HG03558 (cell line): ENCODE data around the gene SMKR1.
"Not testable (repeated sequence)": the region's sequence is repeated elsewhere in the genome, so short reads cannot be mapped to it uniquely, and the experiment has no call there.

Experiments used
- ATAC-seq: cut with Tn5 transposase; IDR thresholded peaks from one replicate; pipeline ENCODE4 v1.9.1; 2021; ENCODE audit warnings: moderate number of reproducible peaks; ENCODE audit not compliant: unreplicated experiment; ENCODE audit errors: extremely low read depth

The SMKR1 gene

GRCh38 chr7:129480674-129481363, 21.5 kb upstream of the SMKR1 start:
- no peak for ATAC-seq

DNA sequence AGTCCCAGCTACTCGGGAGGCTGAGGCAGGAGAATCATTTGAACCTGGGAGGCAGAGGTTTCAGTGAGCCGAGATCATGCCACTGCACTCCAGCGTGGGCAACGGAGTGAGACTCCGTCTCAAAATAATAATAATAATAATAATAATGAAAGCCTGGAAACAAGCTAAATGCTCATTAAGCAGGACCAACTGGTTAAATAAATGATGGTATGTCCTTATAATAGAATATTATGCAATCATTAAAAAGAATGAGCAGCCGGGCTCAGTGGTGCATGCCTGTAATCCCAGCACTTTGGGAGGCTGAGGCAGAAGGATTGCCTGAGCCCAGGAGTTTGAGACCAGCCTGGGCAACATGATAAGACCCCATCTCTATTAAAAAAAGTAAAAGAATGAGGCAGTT, 21.0 kb upstream of the SMKR1 start:
- ATAC-seq, result not testable (repeated sequence)

DNA sequence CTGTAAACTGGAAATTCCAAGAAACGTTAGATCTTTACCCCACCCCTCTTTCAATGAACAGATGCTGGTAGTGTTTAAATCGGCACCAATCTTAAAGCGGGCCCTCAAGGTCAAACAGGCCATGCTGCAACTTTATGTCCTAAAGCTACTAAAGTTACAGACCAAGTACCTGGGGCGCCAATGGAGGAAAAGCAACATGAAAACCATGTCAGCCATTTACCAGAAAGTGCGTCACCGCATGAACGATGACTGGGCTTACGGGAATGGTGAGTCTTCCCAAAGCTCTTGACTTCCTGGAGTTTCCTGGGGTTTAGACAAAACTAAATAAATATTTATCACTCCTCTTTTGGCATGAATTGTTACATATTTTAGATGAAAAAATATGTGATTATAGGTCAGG, 19.6 kb upstream of the SMKR1 start:
- ATAC-seq, result no peak

DNA sequence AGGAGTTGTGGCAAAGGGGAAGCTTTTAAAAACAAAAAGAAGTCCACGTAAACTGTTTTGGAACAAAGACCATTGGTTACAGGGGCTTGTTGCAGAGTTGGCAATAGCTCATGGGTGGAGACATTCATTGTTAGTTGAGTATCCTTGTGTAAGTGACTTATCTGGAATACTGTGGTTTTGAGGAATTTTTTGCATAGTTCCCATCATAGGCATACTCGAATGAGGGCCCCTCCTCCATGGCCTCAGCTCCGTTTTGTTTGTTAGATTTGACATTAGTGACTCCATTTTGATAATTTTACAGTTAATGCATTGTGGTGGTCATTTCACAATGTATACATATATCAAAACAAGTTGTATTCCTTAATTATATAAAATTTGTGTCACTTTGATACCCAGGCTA, 12.8 kb upstream of the SMKR1 start:
- no peak for ATAC-seq

DNA sequence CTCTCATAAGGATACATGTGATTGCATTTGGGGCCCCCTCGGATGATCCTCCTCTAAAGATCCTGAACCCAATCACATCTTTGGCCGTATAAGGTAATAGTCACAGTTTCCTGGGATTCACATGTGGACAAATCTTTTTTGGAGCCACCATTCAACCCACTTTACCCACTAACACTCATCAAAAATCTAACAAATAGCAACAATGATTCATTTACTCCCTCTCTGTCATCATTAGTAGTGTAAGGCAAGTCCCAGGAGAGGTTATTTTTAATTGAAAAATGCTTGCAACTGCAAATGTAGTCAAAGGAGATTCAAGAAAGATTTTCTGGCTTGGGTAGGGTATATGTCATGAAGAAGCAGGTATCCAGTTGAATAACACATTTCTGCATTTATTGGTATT, 9.9 kb upstream of the SMKR1 start:
- no peak for ATAC-seq

DNA sequence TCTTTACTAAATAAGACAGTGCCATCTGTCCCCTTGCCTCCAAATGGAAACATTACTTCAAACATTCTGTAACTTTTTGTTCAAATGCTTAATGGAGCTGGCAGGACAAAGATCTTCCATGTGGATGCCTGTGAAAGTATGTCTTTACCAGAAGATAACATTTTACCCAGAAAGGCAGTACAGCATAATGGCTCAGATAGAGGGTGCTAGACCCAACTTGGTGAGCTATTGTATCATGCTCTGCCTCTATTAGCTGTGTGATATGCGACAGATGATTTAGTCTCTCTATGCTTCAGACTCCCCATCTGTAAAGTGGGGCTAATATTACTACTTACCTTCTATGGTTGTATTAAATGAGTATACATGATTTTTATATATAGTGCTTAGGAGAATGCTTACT, 8.8 kb upstream of the SMKR1 start:
- ATAC-seq, result no peak

DNA sequence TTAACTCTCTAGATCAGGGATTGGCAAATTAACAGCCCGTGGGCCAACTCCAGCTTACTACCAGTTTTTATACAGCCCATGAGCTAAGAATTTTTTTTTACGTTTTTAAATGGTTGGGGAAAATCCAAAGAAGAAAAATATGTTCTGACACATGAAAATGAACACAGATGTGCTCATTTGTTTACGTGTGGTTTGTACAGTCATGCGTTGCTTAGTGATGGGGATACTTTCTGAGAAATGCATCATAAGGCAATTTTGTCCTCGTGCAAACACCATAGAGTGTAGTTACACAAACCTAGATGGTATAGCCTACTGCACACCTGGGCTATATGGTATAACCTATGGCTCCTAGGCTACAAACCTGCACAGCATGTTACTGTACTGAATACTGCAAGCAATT, 8.3 kb upstream of the SMKR1 start:
- ATAC-seq, result no peak

GRCh38 chr7:129495987-129496386, 6.3 kb upstream of the SMKR1 start:
- ATAC-seq, result no peak

- no peak for ATAC-seq
Observed at GRCh38 chr7:129496653-129497052, 5.7 kb upstream of the SMKR1 start.

DNA sequence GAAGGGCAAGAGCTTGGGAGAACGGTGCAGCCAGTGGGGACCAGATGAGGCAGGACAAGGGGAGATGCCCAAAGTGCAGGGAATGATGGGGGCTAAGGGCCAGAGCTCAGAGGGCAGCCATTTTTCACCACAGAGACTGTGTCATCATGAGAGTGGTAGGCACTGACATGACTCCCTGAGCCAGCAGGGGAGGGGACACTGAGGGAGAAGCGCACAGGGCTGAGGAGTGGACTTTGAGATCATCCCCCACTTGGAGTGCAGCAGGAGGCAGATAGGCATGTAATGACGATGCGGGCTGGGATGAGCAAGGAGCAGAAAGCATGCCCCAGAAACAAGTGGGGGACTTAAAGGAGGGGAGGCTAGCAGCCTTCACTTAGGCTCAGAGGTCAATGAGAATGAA, 5.2 kb upstream of the SMKR1 start:
- ATAC-seq, result no peak

DNA sequence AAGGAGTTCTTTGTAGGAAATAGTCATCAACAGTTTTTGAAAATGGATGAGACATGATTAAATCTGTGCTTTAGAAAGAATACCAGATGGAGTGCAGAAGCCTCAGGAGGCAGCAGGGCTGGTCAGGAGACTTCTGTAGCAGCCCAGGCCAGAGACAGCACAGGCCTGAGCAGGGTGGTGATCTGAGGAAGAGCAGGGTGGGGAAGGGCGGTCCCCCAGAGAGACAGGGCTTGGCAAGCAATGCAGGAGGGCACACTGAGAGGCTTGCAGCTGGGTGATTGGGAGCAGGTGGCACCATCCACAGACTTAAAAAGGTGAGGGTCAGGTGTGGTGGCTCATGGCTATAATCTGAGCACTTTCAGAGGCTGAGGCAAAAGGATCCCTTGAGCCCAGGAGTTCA, 4.3 kb upstream of the SMKR1 start:
- no peak for ATAC-seq

- no peak for ATAC-seq
Observed at GRCh38 chr7:129499999-129500398, 2.3 kb upstream of the SMKR1 start.

DNA sequence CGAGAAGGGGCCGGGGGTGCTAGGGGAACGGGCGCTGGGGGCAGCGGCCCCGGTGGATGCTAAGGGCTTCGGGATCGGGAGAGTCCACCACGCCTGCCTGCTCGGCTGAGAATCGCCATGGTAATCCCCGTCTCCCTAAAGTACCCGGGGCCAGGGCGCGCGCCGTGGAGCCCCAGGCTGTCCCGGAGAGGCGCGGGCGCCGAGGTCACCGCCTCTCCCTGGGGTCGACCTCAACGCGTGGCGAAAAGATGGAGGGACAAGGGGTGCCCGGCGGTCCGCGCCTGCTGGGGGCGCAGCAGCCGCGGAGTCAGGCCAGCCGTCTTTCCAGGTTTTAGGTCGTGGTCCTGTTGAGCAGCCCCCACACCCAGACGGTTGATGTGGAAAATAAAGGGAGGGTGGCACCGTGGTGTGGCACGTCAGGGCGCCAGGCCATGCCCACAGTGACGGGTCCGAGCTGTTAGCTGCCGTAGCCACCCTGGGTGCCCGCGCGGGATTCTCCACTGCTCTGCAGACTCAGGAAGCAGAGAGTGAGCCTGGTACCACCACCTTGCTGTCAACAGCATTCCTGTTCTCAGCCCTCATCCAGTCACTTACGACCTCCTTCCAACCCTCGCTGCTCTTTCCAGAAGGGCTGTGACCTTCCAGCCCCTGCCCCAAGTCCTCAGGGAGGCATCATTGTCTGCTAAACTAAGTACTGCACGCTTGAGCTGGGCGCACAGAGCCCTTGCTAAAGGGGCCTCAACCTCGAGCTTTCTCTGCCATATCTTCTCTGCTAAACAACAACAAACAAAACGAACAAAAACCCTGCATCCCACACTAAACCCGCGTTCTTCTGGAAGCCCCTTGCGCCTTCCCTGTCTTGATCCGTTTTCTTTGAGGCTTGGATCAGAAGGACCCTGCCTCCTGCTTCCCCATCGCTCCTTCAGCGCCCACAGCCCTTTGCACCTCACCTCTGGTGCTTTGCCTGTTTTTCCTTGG, 666 bp downstream of the SMKR1 start:
- no peak for ATAC-seq

DNA sequence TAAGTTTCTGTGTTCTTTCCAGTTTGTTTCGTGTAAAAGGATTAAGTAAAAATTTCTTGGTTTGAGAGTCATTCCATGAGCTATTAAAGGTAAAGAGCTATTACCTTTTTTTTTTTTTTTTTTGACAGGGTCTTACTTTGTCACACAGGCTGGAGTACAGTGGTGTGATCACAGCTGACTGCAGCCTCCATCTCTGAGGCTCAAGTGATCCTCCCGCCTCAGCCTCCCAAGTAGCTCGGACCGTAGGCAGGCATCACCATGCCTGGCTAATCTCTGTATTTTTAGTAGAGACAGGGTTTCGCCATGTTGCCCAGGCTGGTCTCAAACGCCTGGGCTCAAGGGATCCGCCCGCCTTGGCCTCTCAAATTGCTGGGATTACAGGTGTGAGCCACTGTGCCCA, 1.4 kb downstream of the SMKR1 start:
- no peak for ATAC-seq

DNA sequence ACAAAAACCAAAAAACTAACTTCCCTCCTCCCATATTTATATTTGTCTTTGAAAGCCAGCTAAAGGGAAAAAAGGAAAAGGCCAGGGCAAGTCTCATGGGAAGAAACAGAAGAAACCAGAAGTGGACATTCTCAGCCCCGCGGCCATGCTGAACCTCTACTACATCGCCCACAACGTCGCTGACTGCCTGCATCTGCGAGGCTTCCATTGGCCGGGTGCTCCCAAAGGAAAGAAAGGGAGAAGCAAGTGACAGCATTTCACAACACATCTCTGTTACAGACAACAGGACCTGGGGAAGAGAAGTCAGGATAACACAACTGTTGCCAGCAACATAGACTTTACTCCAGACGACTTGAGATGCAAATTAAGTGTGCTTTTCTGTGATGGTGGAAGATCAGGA, 9.9 kb downstream of the SMKR1 start:
- ATAC-seq, result no peak

DNA sequence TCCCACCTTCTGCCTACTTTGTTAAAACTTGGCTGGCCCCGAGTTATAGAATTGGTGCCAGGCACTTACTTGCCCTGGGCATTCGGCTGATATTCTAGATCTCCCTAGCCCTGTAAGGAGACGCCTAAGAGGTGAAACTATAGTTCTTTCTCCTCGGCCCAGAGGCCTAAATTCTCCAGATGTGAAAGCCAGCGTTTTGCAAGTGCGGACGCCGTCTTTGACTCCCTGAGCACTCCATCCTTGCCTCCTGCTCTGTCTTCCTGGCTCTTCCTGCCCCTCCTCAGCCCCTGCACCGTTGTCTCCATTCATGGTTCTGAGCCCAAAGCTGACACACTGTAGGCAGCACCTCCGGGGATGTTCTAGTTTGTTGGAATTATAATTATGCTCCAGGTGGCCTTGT, 11.2 kb downstream of the SMKR1 start:
- ATAC-seq, result no peak

- no peak for ATAC-seq
Observed at GRCh38 chr7:129514683-129515082, 12.4 kb downstream of the SMKR1 start.

- ATAC-seq, result no peak
Observed at GRCh38 chr7:129515381-129515780, 13.1 kb downstream of the SMKR1 start.

GRCh38 chr7:129517931-129518330, 15.6 kb downstream of the SMKR1 start:
- ATAC-seq, result no peak

- no peak for ATAC-seq
Observed at GRCh38 chr7:129519464-129519863, 17.1 kb downstream of the SMKR1 start.

- no peak for ATAC-seq
Observed at GRCh38 chr7:129522088-129522970, 20.0 kb downstream of the SMKR1 start.
